Fibroblast of lung (primary cell): ENCODE results near the gene ACR. TPM values are rescaled to one million over a fixed set of nuclear protein-coding genes. Genes with fewer than 3 reads are reported as not detected.
"Not testable (repeated sequence)": the region's sequence is repeated elsewhere in the genome, so short reads cannot be mapped to it uniquely, and the experiment has no call there.

Experiments used
- DNase-seq, 2 donors: peaks; one replicate each; pipeline versions ENCODE4 v3.0.0 to v3.0.0-alpha.2; 2010; ENCODE audit warnings: low read depth in 2 of 2
- H2AFZ ChIP-seq: 2 replicates; pipeline ENCODE4 v1.5.1; 2012; ENCODE audit warnings: low read length, control low read depth, inconsistent platforms
- H3K27ac ChIP-seq: 2 replicates; pipeline ENCODE4 v1.5.1; 2011; ENCODE audit warnings: low read length, control low read depth; ENCODE audit not compliant: insufficient read depth
- H3K27me3 ChIP-seq: 2 replicates; pipeline ENCODE4 v1.5.1; 2011; ENCODE audit warnings: mild to moderate bottlenecking, low read length; ENCODE audit not compliant: control insufficient read depth, insufficient read depth
- H3K36me3 ChIP-seq: 2 replicates; pipeline ENCODE4 v1.5.1; 2011; ENCODE audit warnings: low read length; ENCODE audit not compliant: control insufficient read depth, insufficient read depth
- H3K4me1 ChIP-seq: 2 replicates; pipeline ENCODE4 v1.5.1; 2011; ENCODE audit warnings: low read length; ENCODE audit not compliant: control insufficient read depth, insufficient read depth; ENCODE audit errors: extremely low read depth
- H3K4me2 ChIP-seq: 2 replicates; pipeline ENCODE4 v1.5.1; 2011; ENCODE audit warnings: low read length, control low read depth; ENCODE audit not compliant: insufficient read depth; ENCODE audit errors: extremely low read depth
- H3K4me3 ChIP-seq, 4 experiments: fragments of 200-600 bp in 1 of 4; sonication (generic) in 1 of 4; replicated peaks in 1 of 4; 2 replicates each; pipeline ENCODE4 v1.5.1; 2011 to 2016; ENCODE audit warnings: low read length in 4 of 4, low read depth in 3 of 4, mild to moderate bottlenecking in 3 of 4, control low read depth in 2 of 4, inconsistent platforms in 1 of 4, mixed read lengths in 1 of 4; ENCODE audit not compliant: insufficient read depth in 1 of 4; ENCODE audit errors: control extremely low read depth in 1 of 4
- H3K79me2 ChIP-seq: 2 replicates; pipeline ENCODE4 v1.5.1; 2012; ENCODE audit warnings: mild to moderate bottlenecking, low read length, inconsistent platforms; ENCODE audit not compliant: control insufficient read depth, insufficient read depth
- H3K9ac ChIP-seq: 2 replicates; pipeline ENCODE4 v1.5.1; 2011; ENCODE audit warnings: mild to moderate bottlenecking, low read length, control low read depth; ENCODE audit not compliant: insufficient read depth
- H3K9me3 ChIP-seq: 2 replicates; pipeline ENCODE4 v1.5.1; 2012; ENCODE audit warnings: low read depth, low read length; ENCODE audit not compliant: control insufficient read depth, insufficient read depth
- H4K20me1 ChIP-seq: 2 replicates; pipeline ENCODE4 v1.5.1; 2011; ENCODE audit warnings: low read length; ENCODE audit not compliant: control insufficient read depth, insufficient read depth; ENCODE audit errors: extremely low read depth
- EZH2 ChIP-seq: IDR thresholded peaks from 2 replicates; pipeline ENCODE4 v1.5.1; 2012; ENCODE audit warnings: low read length, control low read depth, mild to moderate bottlenecking; ENCODE audit errors: missing control alignments
- polyA plus RNA-seq, 2 donors: library from polyadenylated mRNA; depleted of rRNA in 1 of 2; stranded (reverse) in 1 of 2; unstranded in 1 of 2; fragments of >200 nt; gene quantifications; 2 replicates each; pipeline ENCODE4 v1.2.1, GENCODE V29; 2011 to 2012; ENCODE audit warnings: missing spikeins in 1 of 2
- total RNA-seq: library from RNA; depleted of rRNA; stranded (reverse); fragments of >200 nt; gene quantifications from 2 replicates; pipeline ENCODE4 v1.2.1, GENCODE V29; 2014
- TF ChIP-seq, protein P1 (sequence below), 2 donors: IDR thresholded peaks in 1 of 2; conservative IDR thresholded peaks in 1 of 2; 1 replicate in 1 of 2; 2 replicates in 1 of 2; pipeline ENCODE4 v1.5.1; 2011 to 2012; ENCODE audit warnings: low read length in 2 of 2, control low read depth in 1 of 2, inconsistent platforms in 1 of 2, low read depth in 1 of 2, mild to moderate bottlenecking in 1 of 2

Gene ACR
- total and polyA plus RNA-seq, 2 donors (not counting 1 experiment from before 2014, with no cell fraction given), result not detected

DNA sequence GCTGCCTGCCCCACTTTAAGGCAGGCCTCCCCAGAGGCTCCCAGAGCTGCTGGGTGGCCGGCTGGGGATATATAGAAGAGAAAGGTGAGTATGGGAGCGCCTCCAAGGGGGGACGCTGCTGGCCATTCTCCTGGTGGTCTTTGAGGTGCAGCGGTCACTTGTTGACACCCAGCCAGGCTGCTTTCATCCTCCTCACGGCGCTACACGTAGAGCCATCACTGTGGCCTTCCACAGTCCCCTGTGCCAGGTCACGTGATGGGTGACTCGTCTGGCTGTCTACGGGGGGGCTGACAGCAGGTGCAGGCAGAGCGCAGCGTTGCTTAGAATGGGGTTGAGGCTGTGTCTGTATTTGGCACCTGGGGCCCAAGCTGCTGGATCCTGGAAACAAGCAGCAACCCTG lies 1.9 kb downstream of the ACR start:
- DNase-seq, result no peak
- H3K4me2 ChIP-seq, result no peak overlapping the region
- H3K4me3 ChIP-seq, result no peak overlapping the region
- no peaks in the 10 kb centered on the region for H4K20me1 ChIP-seq
- H3K9ac ChIP-seq, result no peak overlapping the region
- no peaks in the 10 kb centered on the region for H3K79me2 ChIP-seq
- TF ChIP-seq, protein P1, sequence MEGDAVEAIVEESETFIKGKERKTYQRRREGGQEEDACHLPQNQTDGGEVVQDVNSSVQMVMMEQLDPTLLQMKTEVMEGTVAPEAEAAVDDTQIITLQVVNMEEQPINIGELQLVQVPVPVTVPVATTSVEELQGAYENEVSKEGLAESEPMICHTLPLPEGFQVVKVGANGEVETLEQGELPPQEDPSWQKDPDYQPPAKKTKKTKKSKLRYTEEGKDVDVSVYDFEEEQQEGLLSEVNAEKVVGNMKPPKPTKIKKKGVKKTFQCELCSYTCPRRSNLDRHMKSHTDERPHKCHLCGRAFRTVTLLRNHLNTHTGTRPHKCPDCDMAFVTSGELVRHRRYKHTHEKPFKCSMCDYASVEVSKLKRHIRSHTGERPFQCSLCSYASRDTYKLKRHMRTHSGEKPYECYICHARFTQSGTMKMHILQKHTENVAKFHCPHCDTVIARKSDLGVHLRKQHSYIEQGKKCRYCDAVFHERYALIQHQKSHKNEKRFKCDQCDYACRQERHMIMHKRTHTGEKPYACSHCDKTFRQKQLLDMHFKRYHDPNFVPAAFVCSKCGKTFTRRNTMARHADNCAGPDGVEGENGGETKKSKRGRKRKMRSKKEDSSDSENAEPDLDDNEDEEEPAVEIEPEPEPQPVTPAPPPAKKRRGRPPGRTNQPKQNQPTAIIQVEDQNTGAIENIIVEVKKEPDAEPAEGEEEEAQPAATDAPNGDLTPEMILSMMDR (conservative IDR thresholded peaks at IDR 0.05 in 1 of 2, IDR thresholded peaks at IDR 0.05 in 1 of 2; ENCODE audit: low read depth in 1 of 2, low read length in 2 of 2), result no peak
- no peak for TF ChIP-seq EZH2
- no peak overlapping the region for H3K27ac ChIP-seq
- H3K4me1 ChIP-seq, result no peaks in the 10 kb centered on the region
- no peaks in the 10 kb centered on the region for H3K27me3 ChIP-seq
- no peak overlapping the region for H2AFZ ChIP-seq
- H3K9me3 ChIP-seq, result no peaks in the 10 kb centered on the region
- no peaks in the 10 kb centered on the region for H3K36me3 ChIP-seq

DNA sequence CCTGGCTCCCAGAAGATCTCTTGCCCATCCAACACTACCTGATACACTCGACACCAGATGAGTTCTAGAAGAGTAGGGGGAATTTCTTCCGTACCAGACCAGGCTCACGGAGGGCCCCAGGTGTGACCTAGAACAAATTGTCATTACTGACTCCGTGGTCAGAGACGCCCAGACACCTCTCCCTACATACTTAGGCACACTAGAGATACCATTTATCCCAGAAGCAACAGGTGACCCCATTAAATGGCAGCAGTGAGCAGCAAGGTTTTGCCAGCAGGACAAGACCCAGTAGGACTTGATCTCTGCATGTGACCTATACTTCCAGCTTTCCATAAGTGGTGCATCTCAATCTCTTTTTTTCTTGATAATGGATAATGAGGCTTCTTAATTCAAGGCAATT lies 2.7 kb downstream of the ACR start:
- not testable (repeated sequence) for H3K36me3 ChIP-seq, H3K4me3 ChIP-seq, H3K4me2 ChIP-seq, H3K9ac ChIP-seq, H3K9me3 ChIP-seq, H3K27me3 ChIP-seq, H3K4me1 ChIP-seq, H2AFZ ChIP-seq, H4K20me1 ChIP-seq, H3K79me2 ChIP-seq, DNase-seq, H3K27ac ChIP-seq

DNA sequence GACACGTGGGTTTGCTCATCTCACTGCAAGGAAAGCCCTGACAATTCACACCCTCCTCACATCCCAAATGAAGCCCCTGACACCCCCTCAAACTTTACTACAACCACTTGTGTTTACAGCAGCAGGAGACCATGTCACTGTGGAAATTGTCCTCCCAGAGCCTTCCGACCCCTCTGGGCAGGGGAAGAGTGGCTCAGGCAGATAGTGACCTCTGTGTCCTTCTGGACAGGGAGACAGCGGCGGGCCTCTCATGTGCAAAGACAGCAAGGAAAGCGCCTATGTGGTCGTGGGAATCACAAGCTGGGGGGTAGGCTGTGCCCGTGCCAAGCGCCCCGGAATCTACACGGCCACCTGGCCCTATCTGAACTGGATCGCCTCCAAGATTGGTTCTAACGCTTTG lies 6.4 kb downstream of the ACR start:
- H3K4me1 ChIP-seq, H2AFZ ChIP-seq, H3K27ac ChIP-seq, H3K9me3 ChIP-seq, DNase-seq, H3K4me2 ChIP-seq, H3K27me3 ChIP-seq, H3K79me2 ChIP-seq, H3K9ac ChIP-seq, H3K36me3 ChIP-seq, H4K20me1 ChIP-seq, H3K4me3 ChIP-seq: not testable (repeated sequence)

DNA sequence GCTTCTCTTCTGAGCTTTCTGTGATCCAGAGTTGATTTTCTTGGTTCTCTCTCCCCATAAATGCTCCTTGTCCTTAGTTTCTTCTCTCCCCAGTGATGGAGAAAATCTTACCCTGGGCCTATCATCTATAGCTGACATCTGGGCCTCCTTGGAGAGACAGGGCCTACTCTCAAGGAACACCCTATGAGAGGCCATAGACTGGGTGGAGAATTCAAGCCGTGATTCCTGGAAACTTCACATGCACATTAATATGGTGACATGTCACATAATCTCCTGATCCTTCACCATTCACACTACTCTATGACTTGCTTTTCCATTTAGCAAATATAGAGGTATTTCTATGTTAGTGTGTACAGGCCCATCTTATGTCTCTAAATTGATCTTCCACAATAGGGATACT lies 9.5 kb downstream of the ACR start:
- H4K20me1 ChIP-seq, H2AFZ ChIP-seq, H3K27ac ChIP-seq, H3K9ac ChIP-seq, H3K4me2 ChIP-seq, H3K9me3 ChIP-seq, H3K4me1 ChIP-seq, H3K27me3 ChIP-seq, DNase-seq, H3K79me2 ChIP-seq, H3K36me3 ChIP-seq, H3K4me3 ChIP-seq: not testable (repeated sequence)

DNA sequence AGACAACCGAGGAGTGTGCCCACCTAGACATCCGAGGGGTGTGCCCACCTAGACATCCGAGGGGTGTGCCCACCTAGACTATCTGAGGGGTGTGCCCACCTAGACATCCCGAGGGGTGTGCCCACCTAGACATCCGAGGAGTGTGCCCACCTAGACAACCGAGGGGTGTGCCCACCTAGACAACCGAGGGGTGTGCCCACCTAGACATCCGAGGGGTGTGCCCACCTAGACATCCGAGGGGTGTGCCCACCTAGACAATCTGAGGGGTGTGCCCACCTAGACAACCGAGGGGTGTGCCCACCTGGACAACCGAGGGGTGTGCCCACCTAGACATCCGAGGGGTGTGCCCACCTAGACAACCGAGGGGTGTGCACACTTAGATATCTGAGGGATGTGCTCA lies 10.6 kb downstream of the ACR start:
- H3K9me3 ChIP-seq, H4K20me1 ChIP-seq, H3K4me1 ChIP-seq, H3K9ac ChIP-seq, H2AFZ ChIP-seq, H3K27ac ChIP-seq, H3K79me2 ChIP-seq, H3K4me2 ChIP-seq, H3K27me3 ChIP-seq, H3K36me3 ChIP-seq, DNase-seq, H3K4me3 ChIP-seq: not testable (repeated sequence)

DNA sequence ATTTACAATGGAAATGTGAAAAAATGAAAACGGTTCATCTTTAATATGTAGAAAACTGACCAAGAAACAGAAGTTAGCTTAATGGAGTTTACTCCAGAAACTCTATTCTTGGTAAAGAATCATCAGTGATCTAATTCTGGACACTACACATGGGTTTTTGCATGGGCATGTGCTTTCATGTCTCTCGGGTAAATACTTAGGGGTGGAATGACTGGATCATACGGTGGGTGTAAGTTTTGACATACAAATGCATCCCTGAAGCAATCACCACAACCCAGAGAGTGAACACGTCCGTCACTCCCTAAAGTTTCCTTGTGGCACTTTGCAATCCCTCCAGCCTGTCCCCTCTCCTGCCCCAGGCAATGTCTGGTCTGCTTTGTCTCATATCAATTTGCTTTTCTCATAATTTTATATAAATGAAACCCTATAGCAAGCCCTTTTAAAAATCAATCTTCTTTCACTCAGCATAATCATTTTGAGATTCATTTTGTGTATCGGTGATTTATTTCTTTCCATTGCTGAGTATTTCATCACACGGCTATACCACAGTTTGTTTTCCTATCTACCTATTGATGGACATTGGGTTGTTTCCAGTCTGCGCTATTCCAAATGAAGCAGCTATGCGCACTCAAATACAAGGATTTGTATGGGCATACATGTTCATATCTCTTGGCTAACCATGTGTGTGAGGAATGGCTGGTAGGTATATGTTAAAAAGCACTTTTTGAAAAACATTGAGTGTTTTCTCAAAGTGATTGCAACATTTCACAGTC lies 11.5 kb downstream of the ACR start:
- DNase-seq, H3K9ac ChIP-seq, H3K4me1 ChIP-seq, H3K27ac ChIP-seq, H3K79me2 ChIP-seq, H2AFZ ChIP-seq, H4K20me1 ChIP-seq, H3K4me2 ChIP-seq, H3K27me3 ChIP-seq, H3K36me3 ChIP-seq, H3K4me3 ChIP-seq, H3K9me3 ChIP-seq: not testable (repeated sequence)
